GM19468 (cell line): Measurements from ENCODE around the gene HACD2.
"Not testable (repeated sequence)": the region's sequence is repeated elsewhere in the genome, so short reads cannot be mapped to it uniquely, and the experiment has no call there.

Experiments used
- ATAC-seq: cut with Tn5 transposase; IDR thresholded peaks from one replicate; pipeline ENCODE4 v1.9.1; 2021; ENCODE audit warnings: mild to moderate bottlenecking, moderate library complexity, moderate number of reproducible peaks; ENCODE audit not compliant: unreplicated experiment; ENCODE audit errors: extremely low read depth

HACD2 gene

DNA sequence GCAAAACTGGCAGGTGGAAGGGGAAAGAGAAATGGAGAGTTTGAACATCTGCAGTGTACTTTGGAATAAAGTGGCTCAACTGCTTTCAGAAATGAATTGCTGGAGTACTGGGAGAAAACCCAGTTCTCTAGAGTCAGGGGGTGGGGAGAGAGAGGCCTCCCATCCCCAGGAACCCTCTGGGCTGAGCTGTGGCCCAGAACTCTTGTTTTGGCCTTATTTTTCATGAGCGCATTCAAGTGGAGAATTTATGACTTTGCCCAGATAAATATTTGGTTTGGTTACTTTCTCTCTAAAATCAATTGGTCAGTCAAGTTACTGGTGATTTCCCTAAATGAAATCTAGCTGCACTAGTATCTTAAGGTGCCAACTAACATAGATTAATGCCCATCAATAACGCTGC is 28.7 kb upstream of the HACD2 start:
- no peak for ATAC-seq

DNA sequence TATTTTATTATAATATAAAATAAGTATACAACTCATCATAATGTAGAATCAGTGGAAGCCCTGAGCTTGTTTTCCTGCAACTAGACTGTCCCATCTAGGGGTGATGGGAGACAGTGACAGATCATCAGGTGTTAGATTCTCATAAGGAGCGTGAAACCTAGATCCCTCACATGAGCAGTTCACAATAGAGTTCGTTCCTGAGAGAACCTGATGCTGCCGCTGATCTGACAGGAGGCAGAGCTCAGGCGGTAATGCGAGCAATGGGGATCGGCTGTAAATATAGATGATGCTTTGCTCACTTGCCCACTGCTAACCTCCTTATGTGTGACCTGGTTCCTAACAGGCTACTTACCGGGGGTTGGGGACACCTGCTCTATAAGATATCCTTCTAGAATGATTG is 26.8 kb upstream of the HACD2 start:
- not testable (repeated sequence) for ATAC-seq

DNA sequence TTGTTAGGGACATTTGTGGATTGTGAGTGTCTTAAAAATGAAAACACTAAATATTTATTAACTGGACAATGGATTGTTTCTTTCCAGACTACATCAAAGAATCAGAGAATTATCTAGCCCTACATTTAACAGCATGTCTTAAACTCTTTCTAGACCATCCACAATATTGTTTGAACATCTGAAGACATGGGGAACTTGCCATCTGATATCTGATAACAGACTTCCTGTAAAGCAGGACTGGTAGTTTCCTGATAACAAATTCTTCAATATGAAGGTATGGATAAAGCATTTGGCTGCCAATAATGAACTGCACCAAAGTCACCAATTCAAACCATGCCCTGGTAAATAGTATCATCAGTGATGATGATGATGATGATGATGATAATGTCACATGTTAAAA is 26.2 kb upstream of the HACD2 start:
- no peak for ATAC-seq

DNA sequence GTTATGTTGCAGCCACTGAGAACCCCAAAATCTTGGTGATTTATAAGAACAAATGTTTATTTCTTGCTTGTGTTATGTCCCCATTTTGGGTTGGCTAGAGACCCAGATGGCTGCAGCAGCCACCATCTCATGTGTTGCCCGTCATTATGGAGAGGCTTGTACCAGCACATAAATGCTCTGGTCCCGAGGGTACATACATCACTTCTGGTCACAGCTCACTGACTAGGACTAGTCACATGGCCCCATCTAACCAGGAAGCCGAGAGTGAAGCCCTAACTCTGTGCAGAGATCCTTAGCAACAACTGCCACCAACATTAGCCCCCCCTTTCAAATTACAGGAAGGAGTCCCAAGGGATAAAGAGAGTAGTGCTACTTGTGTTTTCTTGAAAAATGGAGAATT is 25.5 kb upstream of the HACD2 start:
- peak; percentile 76 for ATAC-seq

DNA sequence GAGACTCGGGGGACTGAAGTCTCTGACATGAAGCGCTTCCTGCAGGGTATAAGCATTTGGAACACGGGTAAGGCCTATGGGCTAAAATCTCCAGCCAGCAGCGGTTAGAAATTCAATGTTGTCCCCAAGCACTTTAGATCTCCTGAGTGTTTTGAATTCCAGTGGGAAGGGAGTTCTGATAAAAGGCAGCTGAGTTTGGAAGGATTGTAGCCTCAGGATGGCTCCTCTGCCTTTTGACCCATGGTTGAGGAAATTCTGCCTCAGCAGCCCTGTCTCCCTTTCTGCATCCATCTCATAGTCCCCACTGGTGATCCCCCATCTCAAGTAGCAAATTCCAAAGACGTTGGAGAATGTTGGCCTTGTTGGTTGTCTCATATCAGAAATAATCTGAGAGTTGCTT is 24.2 kb upstream of the HACD2 start:
- ATAC-seq: no peak

DNA sequence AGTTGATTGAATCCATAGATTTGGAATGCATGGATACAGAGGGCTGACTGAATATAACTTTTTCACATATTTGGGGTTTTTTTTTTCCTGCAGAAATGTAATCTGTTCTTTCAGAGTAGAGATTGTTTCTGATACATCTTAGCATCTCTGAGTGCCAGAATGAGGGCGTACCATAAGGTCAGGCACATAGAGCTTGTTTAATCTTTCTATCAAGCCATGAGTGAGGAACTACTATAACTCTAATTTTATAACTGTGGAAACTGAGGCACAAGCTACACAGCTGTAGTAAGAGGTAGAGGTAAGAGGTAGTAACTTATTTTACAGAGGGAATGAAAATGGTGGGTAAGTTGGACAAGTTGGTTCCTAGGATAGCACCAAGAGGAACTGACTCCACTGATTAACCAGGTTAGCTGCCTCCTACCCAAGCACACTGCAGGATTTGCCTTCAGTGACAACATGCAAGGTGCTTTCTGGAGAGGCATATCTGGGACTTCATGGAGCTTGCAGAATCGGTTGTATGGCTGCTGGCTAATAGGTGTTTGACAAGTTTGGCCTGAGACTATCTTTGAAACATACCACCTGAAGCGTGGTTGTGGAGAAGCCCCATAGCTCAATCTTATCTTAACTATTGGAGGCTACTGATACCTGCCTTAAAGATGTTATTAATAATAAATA is 23.5 kb upstream of the HACD2 start:
- no peak for ATAC-seq

DNA sequence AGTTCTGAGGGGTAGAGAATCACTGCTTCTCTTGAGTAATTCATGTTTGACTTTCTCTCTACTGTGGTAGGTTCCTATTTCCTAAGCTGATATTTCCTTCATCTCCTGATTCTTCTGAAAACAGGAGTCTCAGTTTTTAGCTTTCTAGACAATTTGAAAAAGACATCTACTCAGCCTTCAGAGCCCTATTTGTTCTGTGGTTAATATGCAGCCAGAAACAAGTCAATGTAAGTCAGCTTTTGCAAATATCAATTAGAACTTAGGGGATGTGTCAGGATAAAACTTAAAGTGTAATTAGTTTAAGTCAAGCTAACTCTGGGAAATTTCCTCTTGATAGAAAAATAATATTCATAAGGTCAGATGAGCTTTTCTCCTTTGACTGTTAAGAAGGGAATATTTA is 21.7 kb upstream of the HACD2 start:
- no peak for ATAC-seq

DNA sequence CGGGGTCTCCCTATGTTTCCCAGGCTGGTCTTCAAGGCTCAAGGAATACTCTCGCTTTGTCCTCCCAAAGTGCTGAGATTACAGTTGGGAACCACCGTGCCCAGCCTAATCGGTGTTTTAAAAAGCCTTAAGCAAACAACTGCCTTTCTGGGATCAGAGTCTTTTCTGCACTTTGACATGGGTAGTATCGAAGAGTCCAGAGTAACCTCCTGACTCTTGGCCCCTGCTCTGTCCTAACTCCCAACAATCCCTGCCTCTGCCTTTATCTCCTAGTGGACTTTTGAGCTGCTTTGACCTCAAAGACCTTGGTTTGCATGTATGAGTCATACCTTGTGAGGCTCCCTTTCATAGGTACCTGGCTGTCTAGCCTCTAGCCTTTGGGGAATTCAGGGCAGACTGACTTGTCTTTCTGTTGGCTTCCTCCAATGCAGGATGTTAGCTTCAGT is 21.0 kb upstream of the HACD2 start:
- ATAC-seq: no peak

DNA sequence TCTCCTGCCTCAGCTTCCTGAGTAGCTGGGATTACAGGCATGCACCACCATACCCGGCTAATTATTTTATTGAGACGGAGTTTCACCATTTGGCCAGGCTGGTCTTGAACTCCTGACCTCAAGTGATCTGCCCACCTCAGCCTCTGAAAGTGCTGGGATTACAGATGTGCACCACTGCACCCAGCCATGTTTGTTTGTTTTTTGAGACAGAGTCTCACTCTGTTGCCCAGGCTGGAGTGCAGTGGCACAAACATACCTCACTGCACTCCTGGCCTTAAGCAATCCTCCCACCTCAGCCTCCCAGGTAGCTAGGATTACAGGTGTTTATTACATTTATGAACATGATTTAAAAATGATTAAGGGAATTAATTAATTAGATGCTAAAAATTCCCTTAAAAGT is 18.3 kb upstream of the HACD2 start:
- ATAC-seq: not testable (repeated sequence)

DNA sequence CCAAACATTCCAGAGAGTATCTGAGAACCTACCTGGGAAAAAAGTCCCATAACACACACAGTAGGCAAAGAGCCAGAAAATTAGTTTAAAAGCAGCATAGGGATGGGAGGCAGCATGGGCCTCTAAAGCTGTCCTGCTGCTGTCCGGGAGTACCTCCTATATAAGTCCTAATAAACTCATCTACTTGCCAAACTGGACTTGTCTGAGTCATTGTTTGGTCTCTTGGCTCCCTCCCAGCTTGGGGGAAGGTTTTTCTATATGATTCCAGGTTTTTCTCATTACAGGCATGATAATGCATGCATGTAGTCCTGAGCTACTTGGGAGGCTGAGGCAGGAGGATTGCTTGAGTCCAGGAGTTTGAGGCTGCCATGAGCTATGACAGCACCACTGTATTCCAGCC is 17.5 kb upstream of the HACD2 start:
- ATAC-seq: no peak

DNA sequence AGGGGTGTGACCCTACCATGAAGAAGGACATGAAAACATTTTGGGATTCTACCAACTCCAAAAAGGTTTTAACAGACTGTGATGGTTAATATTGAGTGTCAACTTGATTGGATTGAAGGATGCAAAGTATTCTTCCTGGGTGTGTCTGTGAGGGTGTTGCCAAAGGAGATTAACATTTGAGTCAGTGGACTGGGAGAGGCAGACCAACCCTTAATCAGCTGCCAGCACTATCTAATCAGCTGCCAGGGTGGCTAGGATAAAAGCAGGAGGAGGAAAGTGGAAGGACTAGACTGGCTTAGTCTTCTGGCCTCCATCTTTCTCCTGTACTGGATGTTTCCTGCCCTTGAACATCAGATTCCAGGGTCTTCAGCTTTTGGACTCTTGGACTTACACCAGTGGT is 16.0 kb upstream of the HACD2 start:
- not testable (repeated sequence) for ATAC-seq

DNA sequence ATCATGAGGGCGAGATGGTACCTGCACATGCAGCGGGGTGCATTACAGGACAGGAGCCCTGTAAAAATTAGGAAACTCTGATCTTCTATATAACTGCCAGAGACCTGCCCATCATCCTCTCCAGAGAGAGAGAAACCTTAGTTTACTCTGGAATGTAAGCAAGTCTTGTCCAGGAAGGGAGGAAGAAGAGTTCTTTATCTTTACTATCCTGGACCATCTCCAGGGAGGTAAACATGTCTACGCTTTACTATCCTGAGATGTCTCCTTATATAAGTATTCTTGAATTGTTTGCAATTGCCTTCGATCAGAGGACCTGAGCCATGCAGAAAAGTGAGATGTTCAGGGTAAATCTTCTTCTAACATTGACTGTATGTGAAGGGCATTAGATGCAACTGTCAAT is 12.7 kb upstream of the HACD2 start:
- no peak for ATAC-seq

DNA sequence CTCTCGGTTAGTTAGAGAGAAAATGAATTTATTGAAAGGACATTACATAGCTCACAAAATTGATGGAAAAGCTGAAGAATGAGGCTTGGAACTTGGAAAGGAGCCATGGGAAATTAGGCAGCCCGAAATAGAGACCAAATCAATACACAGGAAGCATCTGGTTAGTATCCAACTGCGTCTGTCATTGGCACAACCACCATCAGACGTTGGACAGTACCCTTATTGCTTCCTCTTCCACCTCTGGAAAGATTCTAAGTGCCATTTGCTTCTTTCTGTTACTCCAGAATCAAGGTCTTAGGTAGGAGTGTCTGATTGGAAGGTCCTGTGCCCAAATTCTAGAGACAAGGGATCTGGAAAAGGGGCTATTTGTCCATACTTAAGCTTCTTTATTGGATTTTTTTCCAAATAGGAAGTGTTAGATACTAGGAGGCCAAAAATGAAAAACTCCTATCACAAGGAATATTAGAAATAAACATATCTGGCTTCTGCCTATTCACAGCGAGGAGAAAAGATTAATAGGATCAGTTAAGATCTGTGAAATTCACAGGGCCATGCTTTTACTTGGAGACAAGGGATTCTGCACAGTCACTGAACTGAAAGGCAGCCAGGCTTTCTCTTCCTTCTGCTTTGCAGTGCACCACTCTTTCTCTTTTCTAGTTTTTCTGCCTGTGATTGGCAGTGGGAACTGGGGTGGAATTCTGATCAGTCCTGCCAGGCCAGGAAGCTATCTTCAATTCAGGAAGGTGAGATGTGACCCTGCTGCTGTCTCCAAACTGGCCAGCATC is 10.7 kb upstream of the HACD2 start:
- no peak for ATAC-seq

DNA sequence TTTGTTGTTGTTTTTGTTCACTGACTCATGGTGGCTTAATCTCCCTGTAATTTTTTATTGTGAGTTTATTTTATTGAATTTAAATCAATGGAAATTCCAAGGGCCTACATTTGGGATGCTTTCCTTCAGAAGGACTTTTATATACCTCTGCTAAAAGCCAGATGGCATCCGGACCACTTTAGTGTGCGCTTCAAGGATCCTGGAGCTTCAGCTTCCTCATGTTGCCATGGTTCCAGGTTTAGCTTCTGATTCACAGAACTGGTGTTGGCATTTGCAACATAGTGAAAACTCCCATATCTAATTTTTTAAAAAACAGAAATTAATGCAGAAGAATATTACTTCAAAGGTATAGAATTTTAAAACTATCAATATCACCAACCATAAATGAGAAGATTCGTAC is 8.5 kb upstream of the HACD2 start:
- no peak for ATAC-seq

DNA sequence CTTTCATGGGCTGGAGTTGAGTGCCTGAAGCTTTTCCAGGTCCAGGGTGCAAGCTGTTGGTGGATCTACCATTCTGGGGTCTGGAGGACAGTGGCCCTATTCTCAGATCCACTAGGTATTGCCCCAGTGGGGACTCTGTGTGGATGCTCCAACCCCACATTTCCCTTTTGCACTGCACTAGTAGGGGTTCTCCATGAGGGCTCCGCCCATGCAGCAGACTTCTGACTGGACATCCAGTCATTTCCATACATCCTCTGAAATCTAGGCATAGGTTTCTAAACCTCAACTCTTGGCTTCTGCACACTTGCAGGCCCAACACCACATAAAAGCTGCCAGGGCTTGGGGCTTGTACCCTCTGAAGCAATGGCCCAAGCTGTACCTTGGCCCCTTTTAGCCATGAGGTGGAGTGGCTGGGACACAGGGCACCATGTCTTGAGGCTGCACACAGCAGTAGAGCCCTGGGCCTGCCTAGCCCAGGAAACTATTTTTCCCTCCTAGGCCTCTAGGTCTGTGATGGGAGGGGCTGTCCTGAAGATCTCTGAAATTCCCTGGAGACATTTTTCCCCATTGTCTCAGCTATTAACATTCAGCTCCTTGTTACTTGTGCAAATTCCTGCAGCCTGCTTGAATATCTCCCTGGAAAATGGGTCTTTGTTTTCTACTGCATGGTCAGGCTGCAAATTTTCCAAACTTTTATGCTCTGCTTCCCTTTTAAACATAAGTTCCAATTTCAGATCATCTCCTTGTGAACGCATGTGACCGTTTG is 6.0 kb upstream of the HACD2 start:
- no peak for ATAC-seq

DNA sequence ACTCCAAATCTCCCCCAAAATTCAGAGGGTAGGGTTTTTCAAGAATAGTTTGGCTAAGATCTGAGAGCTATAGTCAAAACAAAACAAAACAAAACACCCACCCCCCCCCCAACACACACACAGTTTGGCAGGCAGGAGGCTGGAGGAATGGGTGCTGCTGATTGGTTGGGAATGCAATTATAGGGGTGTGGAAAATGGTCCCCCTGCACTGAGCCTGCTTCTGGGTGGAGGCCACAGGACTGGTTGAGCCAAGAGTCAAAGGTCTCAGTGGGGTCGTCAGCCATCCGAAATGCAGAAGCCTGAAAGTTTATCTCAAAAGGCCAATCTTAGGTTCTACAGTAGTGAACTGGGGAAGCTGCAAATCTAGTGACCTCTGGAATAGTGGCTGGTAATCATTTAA is 2.5 kb upstream of the HACD2 start:
- ATAC-seq: no peak

DNA sequence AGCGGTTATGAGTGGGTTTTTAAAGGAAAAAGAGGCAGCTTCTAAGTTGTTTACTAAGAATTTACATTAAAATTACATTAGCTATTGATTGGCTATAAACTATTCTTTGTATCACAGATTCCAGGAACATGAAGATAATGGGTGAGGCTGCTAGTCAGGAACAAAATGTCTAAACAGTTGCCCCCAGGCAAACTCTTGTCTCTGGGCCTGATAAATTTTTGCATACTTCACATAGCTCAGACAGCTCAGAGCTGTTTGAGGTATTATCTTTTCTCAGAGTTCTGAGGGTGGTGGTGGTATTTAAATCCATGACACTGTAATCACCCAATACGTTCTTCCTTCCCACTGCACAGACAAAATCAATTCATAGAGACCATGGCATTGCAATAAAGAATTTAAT is 2.1 kb upstream of the HACD2 start:
- ATAC-seq: no peak

DNA sequence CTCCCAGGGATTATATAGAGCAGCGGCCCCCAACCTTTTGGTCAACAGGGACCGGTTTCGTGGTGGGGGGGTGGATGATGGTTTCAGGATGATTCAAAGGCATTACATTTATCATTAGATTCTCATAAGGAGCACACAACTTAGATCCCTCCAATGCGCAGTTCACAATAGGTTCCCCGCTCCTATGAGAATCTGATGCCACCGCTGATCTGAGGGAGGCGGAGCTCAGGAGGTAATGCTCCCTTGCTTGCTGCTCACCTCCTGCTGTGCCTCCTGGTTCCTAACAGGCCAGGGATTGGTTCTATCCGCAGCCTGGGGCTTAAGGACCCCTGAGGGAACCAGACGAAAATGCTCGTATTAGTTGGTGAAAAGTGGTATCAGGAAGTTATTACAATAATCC is 1.3 kb upstream of the HACD2 start:
- no peak for ATAC-seq

DNA sequence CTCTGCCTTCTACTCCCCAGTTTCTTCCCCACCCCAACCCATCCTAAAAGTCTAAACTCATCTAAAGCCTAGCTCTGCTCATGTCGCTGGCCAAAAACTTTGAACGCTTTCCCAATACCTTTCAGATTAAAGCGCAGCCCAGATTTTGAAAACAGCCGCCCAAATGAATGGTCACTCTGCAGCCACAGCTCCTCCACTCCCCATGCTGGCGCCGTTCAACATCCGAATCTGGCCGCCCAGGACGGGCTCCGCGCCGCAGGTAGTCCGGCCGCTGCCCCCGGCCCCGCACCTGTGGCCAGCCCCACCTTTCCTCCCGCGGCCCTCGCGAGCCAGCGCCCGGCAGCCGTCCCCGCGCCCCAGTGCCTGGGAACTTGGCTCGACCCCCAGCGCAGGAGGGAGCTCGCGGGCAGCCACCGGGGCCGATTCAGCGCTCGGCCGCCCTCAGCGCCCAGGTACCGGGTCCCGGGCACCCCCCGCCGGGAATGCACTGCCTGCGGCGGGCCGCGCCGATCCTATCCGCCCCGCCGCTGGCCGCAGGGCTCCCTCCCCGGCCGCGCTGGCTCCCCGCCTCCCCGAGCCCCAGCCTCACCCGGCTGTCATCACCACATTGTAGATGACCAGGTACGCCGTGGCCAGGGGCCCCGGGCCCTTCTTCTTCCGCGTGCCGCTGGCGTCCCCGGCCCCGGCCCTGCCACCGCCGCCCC is 417 bp downstream of the HACD2 start:
- peak; percentile 2 for ATAC-seq

DNA sequence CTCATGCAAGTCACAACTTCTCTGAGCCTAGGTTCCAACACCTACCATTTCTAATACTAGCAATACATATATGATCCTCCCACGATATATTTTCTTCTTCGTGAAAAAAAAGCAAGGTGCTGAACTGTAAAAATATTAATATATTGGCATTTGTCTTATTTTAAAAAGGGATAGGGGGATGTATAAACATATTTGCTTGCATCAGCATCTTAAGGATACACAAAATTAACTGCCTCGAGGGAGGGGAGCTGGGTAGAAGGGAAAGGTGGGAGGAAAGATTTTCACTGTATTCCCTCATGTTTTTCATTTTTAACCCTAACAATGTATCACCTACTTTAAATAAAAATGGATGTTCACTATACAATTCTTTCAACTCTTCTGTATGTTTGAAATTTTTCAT is 1.3 kb downstream of the HACD2 start:
- ATAC-seq: no peak

DNA sequence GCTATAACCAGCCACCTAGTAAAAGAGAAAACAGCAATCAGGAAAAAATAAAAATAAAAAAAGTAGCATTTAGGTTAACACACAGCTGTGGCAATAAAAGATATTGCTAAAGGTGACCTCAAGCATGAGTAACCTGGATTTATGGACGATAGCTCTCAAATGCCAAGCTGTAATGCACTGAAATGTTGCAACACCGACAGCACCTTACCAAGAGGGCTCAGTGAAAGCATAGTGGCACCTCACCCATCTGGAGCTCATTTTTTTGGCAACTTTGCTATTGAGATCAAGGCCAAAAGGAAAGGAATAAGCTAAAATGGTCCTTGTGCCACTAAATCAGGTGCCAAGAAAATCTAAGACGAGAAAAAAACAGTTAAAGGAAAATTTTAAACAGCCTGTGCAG is 2.5 kb downstream of the HACD2 start:
- no peak for ATAC-seq
